H1 (cell line): ENCODE results near the gene CYB561D2. TPM values are rescaled to one million over a fixed set of nuclear protein-coding genes. Genes with fewer than 3 reads are reported as not detected.

Experiments used
- CTCF ChIA-PET: fragments of 300-600 bp; sonication (Branson Sonifier 250); formaldehyde crosslinking; loops from one replicate; lab custom pipeline; 2021; ENCODE audit not compliant: partially characterized antibody; lab: Charles Lee
- POLR2A ChIA-PET: fragments of 300-600 bp; sonication (Branson Sonifier 250); formaldehyde crosslinking; loops from one replicate; lab custom pipeline; 2021; ENCODE audit warnings: inconsistent platforms; ENCODE audit not compliant: partially characterized antibody; lab: Charles Lee
- DNase-seq, 2 experiments: peaks; one replicate each; pipeline versions ENCODE4 v3.0.0 to v3.0.0-alpha.2; 2010 to 2022; ENCODE audit warnings: low spot score in 2 of 2, low read depth in 1 of 2, mixed read lengths in 1 of 2
- FAIRE-seq: peaks from 2 replicates; lab custom pipeline; 2011; peaks lifted over from hg19 to GRCh38; lab: Jason Lieb, UNC
- H2AFZ ChIP-seq: 2 replicates; pipeline ENCODE4 v1.8.1; 2012; ENCODE audit warnings: low read length, inconsistent platforms
- H2AK5ac ChIP-seq: 2 replicates; pipeline ENCODE4 v1.6.1; 2013; ENCODE audit warnings: low read depth, low read length
- H2BK120ac ChIP-seq: replicated peaks from 2 replicates; pipeline ENCODE3; 2013; ENCODE audit warnings: low read depth, low read length, inconsistent platforms
- H2BK12ac ChIP-seq: 2 replicates; pipeline ENCODE4 v1.6.1; 2013; ENCODE audit warnings: low read depth, low read length
- H2BK15ac ChIP-seq: 2 replicates; pipeline ENCODE4 v1.6.1; 2013; ENCODE audit warnings: low read length
- H2BK20ac ChIP-seq: 2 replicates; pipeline ENCODE4 v1.6.1; 2013; ENCODE audit warnings: low read length
- H2BK5ac ChIP-seq: 2 replicates; pipeline ENCODE4 v1.6.1; 2013; ENCODE audit warnings: low read depth, low read length
- H3K14ac ChIP-seq: 2 replicates; pipeline ENCODE4 v1.6.1; 2013; ENCODE audit warnings: inconsistent platforms; ENCODE audit not compliant: insufficient read length
- H3K18ac ChIP-seq: 2 replicates; pipeline ENCODE4 v1.6.1; 2013; ENCODE audit warnings: low read length; ENCODE audit errors: extremely low read depth
- H3K23ac ChIP-seq: 2 replicates; pipeline ENCODE4 v1.6.1; 2013; ENCODE audit warnings: inconsistent platforms; ENCODE audit not compliant: insufficient read length
- H3K23me2 ChIP-seq: 2 replicates; pipeline ENCODE4 v1.6.1; 2013; ENCODE audit warnings: low read depth, low read length
- H3K27ac ChIP-seq: 2 replicates; pipeline ENCODE4 v1.6.1; 2011; ENCODE audit warnings: low read depth, low read length, inconsistent platforms
- H3K27me3 ChIP-seq, 4 experiments: replicated peaks in 1 of 4; 1 replicate in 1 of 4; 2 replicates in 3 of 4; pipeline versions ENCODE4 v1.6.1 to v1.8.1; 2011 to 2013; ENCODE audit warnings: low read length in 3 of 4, mild to moderate bottlenecking in 3 of 4, inconsistent platforms in 2 of 4, mixed read lengths in 2 of 4, moderate library complexity in 1 of 4; ENCODE audit not compliant: control insufficient read depth in 3 of 4, insufficient read depth in 3 of 4; ENCODE audit errors: extremely low read depth in 1 of 4
- H3K36me3 ChIP-seq, 4 experiments: 2 replicates each; pipeline versions ENCODE4 v1.6.1 to v1.8.1; 2011 to 2013; ENCODE audit warnings: mild to moderate bottlenecking in 4 of 4, low read length in 3 of 4, moderate library complexity in 2 of 4, control low read depth in 1 of 4, inconsistent platforms in 1 of 4; ENCODE audit not compliant: insufficient read depth in 4 of 4, control insufficient read depth in 2 of 4
- H3K4ac ChIP-seq: replicated peaks from 2 replicates; pipeline ENCODE3; 2013; ENCODE audit warnings: low read length, low read depth, mixed read lengths, inconsistent platforms; ENCODE audit not compliant: insufficient read length
- H3K4me1 ChIP-seq, 4 experiments: replicated peaks in 1 of 4; 1 replicate in 1 of 4; 2 replicates in 3 of 4; pipeline versions ENCODE4 v1.6.1 to v1.8.1; 2011 to 2013; ENCODE audit warnings: low read length in 3 of 4, inconsistent platforms in 2 of 4, mixed read lengths in 1 of 4; ENCODE audit not compliant: insufficient read depth in 4 of 4, control insufficient read depth in 3 of 4
- H3K4me2 ChIP-seq, 2 experiments: 2 replicates each; pipeline versions ENCODE4 v1.6.1 to v1.8.1; 2011 to 2013; ENCODE audit warnings: low read depth in 2 of 2, low read length in 2 of 2, control low read depth in 1 of 2, inconsistent platforms in 1 of 2, mild to moderate bottlenecking in 1 of 2; ENCODE audit not compliant: insufficient read depth in 1 of 2
- H3K4me3 ChIP-seq, 4 experiments: fragments of 200-600, 300-600 bp in 1 of 4; sonication (generic), shearing (Covaris generic), sonication (Bioruptor Twin) in 1 of 4; 2 replicates each; pipeline versions ENCODE4 v1.5.1 to v1.8.1; 2011 to 2016; ENCODE audit warnings: low read length in 4 of 4, low read depth in 3 of 4, control low read depth in 2 of 4, inconsistent platforms in 2 of 4, mild to moderate bottlenecking in 2 of 4, mixed read lengths in 1 of 4, moderate library complexity in 1 of 4; ENCODE audit not compliant: insufficient read depth in 2 of 4; ENCODE audit errors: extremely low read depth in 1 of 4
- H3K56ac ChIP-seq: replicated peaks from 2 replicates; pipeline ENCODE3; 2013; ENCODE audit warnings: low read depth, mild to moderate bottlenecking, mixed read lengths, low read length, inconsistent platforms; ENCODE audit not compliant: insufficient read length
- H3K79me1 ChIP-seq: 2 replicates; pipeline ENCODE4 v1.6.1; 2013; ENCODE audit warnings: low read depth, low read length, control low read depth
- H3K79me2 ChIP-seq, 2 experiments: 2 replicates each; pipeline versions ENCODE4 v1.6.1 to v1.8.1; 2012 to 2013; ENCODE audit warnings: low read length in 2 of 2, mild to moderate bottlenecking in 2 of 2, inconsistent platforms in 1 of 2; ENCODE audit not compliant: insufficient read depth in 2 of 2, control insufficient read depth in 1 of 2
- H3K9ac ChIP-seq, 4 experiments: replicated peaks in 1 of 4; 1 replicate in 1 of 4; 2 replicates in 3 of 4; pipeline versions ENCODE4 v1.6.1 to v1.8.1; 2011 to 2013; ENCODE audit warnings: low read depth in 3 of 4, low read length in 3 of 4, control low read depth in 2 of 4, mild to moderate bottlenecking in 2 of 4, moderate library complexity in 2 of 4, inconsistent platforms in 1 of 4; ENCODE audit errors: extremely low read depth in 1 of 4
- H3K9me3 ChIP-seq, 2 experiments: 2 replicates each; pipeline versions ENCODE4 v1.6.1 to v1.8.1; 2012 to 2013; ENCODE audit warnings: mild to moderate bottlenecking in 2 of 2, moderate library complexity in 2 of 2, control low read depth in 1 of 2, inconsistent platforms in 1 of 2, low read depth in 1 of 2, low read length in 1 of 2, mixed read lengths in 1 of 2; ENCODE audit not compliant: insufficient read depth in 2 of 2
- H4K20me1 ChIP-seq, 2 experiments: replicated peaks in 1 of 2; 2 replicates each; pipeline versions ENCODE3 to v1.8.1; 2011 to 2013; ENCODE audit warnings: inconsistent platforms in 2 of 2, low read length in 2 of 2, mild to moderate bottlenecking in 1 of 2; ENCODE audit not compliant: insufficient read depth in 2 of 2, control insufficient read depth in 1 of 2
- H4K5ac ChIP-seq: 2 replicates; pipeline ENCODE4 v1.6.1; 2013; ENCODE audit warnings: low read length, low read depth, mixed read lengths, inconsistent platforms; ENCODE audit not compliant: insufficient read length
- H4K8ac ChIP-seq: 2 replicates; pipeline ENCODE4 v1.8.0; 2013; ENCODE audit warnings: mild to moderate bottlenecking, moderate library complexity, low read length, inconsistent platforms; ENCODE audit not compliant: insufficient read depth; ENCODE audit errors: extremely low read depth
- H4K91ac ChIP-seq: replicated peaks from 2 replicates; pipeline ENCODE3; 2013; ENCODE audit warnings: low read length, mixed read lengths, inconsistent platforms; ENCODE audit not compliant: insufficient read length
- CBX5 ChIP-seq: fragments of 300-800, 300-1000 bp; sonication (generic); IDR thresholded peaks from 2 replicates; pipeline ENCODE4 v1.7.1; 2016; ENCODE audit warnings: antibody characterized with exemption, low read length, low read depth
- CHD1 ChIP-seq: IDR thresholded peaks from 2 replicates; pipeline ENCODE4 v1.6.1; 2012; ENCODE audit warnings: low read depth, low read length, improper control_type of control experiment
- CHD2 ChIP-seq: IDR thresholded peaks from 2 replicates; pipeline ENCODE4 v1.6.1; 2012; ENCODE audit warnings: low read length, improper control_type of control experiment
- EZH2 ChIP-seq: fragments of 200-600 bp; sonication (generic); IDR thresholded peaks from 2 replicates; pipeline ENCODE4 v1.7.1; 2012; ENCODE audit warnings: low read depth, mild to moderate bottlenecking, moderate library complexity, low read length, inconsistent platforms; ENCODE audit not compliant: severe bottlenecking
- FOSL1 ChIP-seq: IDR thresholded peaks from 2 replicates; pipeline ENCODE4 v1.6.1; 2011; ENCODE audit warnings: mild to moderate bottlenecking, low read depth, low read length, moderate library complexity; ENCODE audit not compliant: insufficient read depth
- JUN ChIP-seq: IDR thresholded peaks from 2 replicates; pipeline ENCODE4 v1.6.1; 2011; ENCODE audit warnings: low read depth, mild to moderate bottlenecking, improper control_type of control experiment, low read length
- KDM5A ChIP-seq: fragments of 200-600 bp; IDR thresholded peaks from 2 replicates; pipeline ENCODE4 v1.7.1; 2012; ENCODE audit warnings: mild to moderate bottlenecking, low read length, inconsistent platforms, mixed read lengths
- SIRT6 ChIP-seq: IDR thresholded peaks from one replicate; pipeline ENCODE4 v1.7.1; 2012; ENCODE audit warnings: low read length, inconsistent platforms
- SRF ChIP-seq: IDR thresholded peaks from 2 replicates; pipeline ENCODE4 v1.6.1; 2011; ENCODE audit warnings: mild to moderate bottlenecking, low read depth, low read length, moderate library complexity
- WGBS, 2 experiments: shearing (Covaris generic) in 1 of 2; methylation state at CpG; one replicate each; pipeline versions ENCODE4 v1.1.6 to v1.1.7; 2013 to 2015; ENCODE audit warnings: low lambda C conversion rate in 2 of 2, mixed read lengths in 2 of 2, inconsistent platforms in 1 of 2, low coverage in 1 of 2, missing lambda C conversion rate in 1 of 2; ENCODE audit not compliant: insufficient replicate concordance in 2 of 2, insufficient coverage in 1 of 2, insufficient read length in 1 of 2; ENCODE audit errors: extremely low coverage in 1 of 2, missing lambda C conversion rate in 1 of 2; 5-methylcytosine and 5-hydroxymethylcytosine counted together
- polyA plus RNA-seq, 7 experiments: library from polyadenylated mRNA; depleted of rRNA in 3 of 7; stranded (reverse) in 5 of 7; unstranded in 2 of 7; fragments of >200 nt in 5 of 7; fragments of 200-250 nt in 2 of 7; gene quantifications; 1 replicate in 5 of 7; 2 replicates in 1 of 7; 4 replicates in 1 of 7; pipeline versions ENCODE4 v1.2.1 to v1.2.3, GENCODE V29; 2011 to 2013; ENCODE audit warnings: missing spikeins in 2 of 7, mixed read lengths in 2 of 7
- total RNA-seq: library from RNA; stranded (reverse); fragmentation: NEBNext Ultra II Directional; extraction: Animal tissue kit (Norgen Biotek cat#: 25700); gene quantifications from 2 replicates; pipeline ENCODE4 v1.2.1, GENCODE V29; 2021
- TF ChIP-seq, protein P1 (sequence below): IDR thresholded peaks from 2 replicates; pipeline ENCODE4 v1.6.1; 2012; ENCODE audit warnings: inconsistent platforms
- TF ChIP-seq, protein P2 (sequence below), 3 experiments: IDR thresholded peaks; 1 replicate in 2 of 3; 2 replicates in 1 of 3; pipeline versions ENCODE4 v1.5.1 to v1.6.1; 2011; ENCODE audit warnings: low read length in 3 of 3, mild to moderate bottlenecking in 3 of 3, inconsistent platforms in 2 of 3, low read depth in 1 of 3, moderate library complexity in 1 of 3; ENCODE audit not compliant: insufficient read depth in 1 of 3; ENCODE audit errors: control extremely low read depth in 1 of 3

CYB561D2 gene
- total and polyA plus RNA-seq, 2 of the 8 experiments (the other 6 are each of a cell fraction or from before 2014, with no cell fraction given), result 9.8 to 34.0 TPM

DNA sequence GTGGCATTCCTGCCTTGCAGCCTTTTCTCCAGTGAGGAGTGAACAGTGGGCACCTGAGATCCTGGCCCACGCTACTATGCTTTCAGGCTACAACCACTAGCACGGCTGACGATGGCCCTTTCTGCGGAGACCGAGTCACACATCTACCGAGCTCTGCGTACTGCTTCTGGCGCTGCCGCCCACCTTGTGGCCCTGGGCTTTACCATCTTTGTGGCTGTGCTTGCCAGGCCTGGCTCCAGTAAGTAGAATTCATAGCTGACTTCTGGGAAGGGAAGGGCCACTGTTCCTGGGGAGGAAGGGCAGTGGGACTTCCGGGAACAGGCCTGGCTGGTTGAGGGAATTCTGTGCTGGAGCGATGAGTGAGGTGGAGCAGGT, 648 bp downstream of the CYB561D2 start:
- H3K4me2 ChIP-seq, result peak overlapping the region; percentile 64 to 90
- H2BK5ac ChIP-seq, result no peak overlapping the region
- H3K23ac ChIP-seq, result no peak overlapping the region
- H3K14ac ChIP-seq, result no peak overlapping the region
- no peak overlapping the region for H3K4ac ChIP-seq
- H3K23me2 ChIP-seq, result peaks cover 10% of the 10 kb centered on the region
- H3K9ac ChIP-seq, result no peak overlapping the region
- peaks cover 3% of the 10 kb centered on the region; the same call in 1 of the 2 replicates for H3K79me1 ChIP-seq
- peaks cover 0 to 4% (median 4%) of the 10 kb centered on the region in 4 experiments; a peak in 4 of 7 replicates for H3K27me3 ChIP-seq
- FAIRE-seq (no peak), DNase-seq (no peak)
- H3K4me1 ChIP-seq, result peaks cover 0 to 10% (median 7%) of the 10 kb centered on the region in 4 experiments; a peak in 5 of 7 replicates
- H3K79me2 ChIP-seq, result peaks cover 0 to under 1% of the 10 kb centered on the region in 2 experiments; a peak in 1 of 4 replicates
- H4K5ac ChIP-seq, result no peak overlapping the region
- H2AFZ ChIP-seq, result no peak overlapping the region
- peaks cover 4 to 7% (median 6%) of the 10 kb centered on the region in 4 experiments; a peak in 5 of 8 replicates for H3K36me3 ChIP-seq
- no peak overlapping the region for H3K27ac ChIP-seq
- ChIA-PET POLR2A (interaction anchor here (0.7 to 5.3 kb wide), 5 partner anchors 13 to 218 kb away, joined by 3 to 22 read pairs (median 5); partner anchors contain the start of gene HEMK1), CTCF (interaction anchor here (1.3 to 13.4 kb wide), 7 partner anchors 10 to 192 kb away, joined by 3 to 136 read pairs (median 30); partner anchors contain the start of gene TMEM115)
- H2AK5ac ChIP-seq, result no peak overlapping the region
- no peak overlapping the region for H2BK12ac ChIP-seq
- no peak overlapping the region for H4K91ac ChIP-seq
- no peak overlapping the region for H3K18ac ChIP-seq
- 0 out of 2 replicates have a peak overlapping the region, but pooled peaks have one; percentile 4 for H4K8ac ChIP-seq
- no peaks in the 10 kb centered on the region for H3K9me3 ChIP-seq
- no peak overlapping the region for H2BK15ac ChIP-seq
- H4K20me1 ChIP-seq, result peaks cover 5 to 7% of the 10 kb centered on the region in 2 experiments
- no peak overlapping the region for H2BK120ac ChIP-seq
- H3K4me3 ChIP-seq, result peak overlapping the region; percentile 79 to 87 (median 82)
- WGBS, 2 experiments, result 84% methylated on average over 11 of the region's 11 CpGs; no CpG with 5 or more reads in 1 of the 2 experiments
- H3K56ac ChIP-seq, result no peak overlapping the region
- H2BK20ac ChIP-seq, result no peak overlapping the region
- no peak for TF ChIP-seq JUN
- TF ChIP-seq, protein P1, sequence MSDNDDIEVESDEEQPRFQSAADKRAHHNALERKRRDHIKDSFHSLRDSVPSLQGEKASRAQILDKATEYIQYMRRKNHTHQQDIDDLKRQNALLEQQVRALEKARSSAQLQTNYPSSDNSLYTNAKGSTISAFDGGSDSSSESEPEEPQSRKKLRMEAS, result no peak
- TF ChIP-seq, protein P2, sequence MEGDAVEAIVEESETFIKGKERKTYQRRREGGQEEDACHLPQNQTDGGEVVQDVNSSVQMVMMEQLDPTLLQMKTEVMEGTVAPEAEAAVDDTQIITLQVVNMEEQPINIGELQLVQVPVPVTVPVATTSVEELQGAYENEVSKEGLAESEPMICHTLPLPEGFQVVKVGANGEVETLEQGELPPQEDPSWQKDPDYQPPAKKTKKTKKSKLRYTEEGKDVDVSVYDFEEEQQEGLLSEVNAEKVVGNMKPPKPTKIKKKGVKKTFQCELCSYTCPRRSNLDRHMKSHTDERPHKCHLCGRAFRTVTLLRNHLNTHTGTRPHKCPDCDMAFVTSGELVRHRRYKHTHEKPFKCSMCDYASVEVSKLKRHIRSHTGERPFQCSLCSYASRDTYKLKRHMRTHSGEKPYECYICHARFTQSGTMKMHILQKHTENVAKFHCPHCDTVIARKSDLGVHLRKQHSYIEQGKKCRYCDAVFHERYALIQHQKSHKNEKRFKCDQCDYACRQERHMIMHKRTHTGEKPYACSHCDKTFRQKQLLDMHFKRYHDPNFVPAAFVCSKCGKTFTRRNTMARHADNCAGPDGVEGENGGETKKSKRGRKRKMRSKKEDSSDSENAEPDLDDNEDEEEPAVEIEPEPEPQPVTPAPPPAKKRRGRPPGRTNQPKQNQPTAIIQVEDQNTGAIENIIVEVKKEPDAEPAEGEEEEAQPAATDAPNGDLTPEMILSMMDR (IDR thresholded peaks at IDR 0.05; ENCODE audit: control extremely low read depth in 1 of 3, insufficient read depth in 1 of 3, low read depth in 1 of 3, low read length in 3 of 3), result no peak
- TF ChIP-seq SIRT6, result no peak
- TF ChIP-seq CHD2, result no peak
- TF ChIP-seq CHD1, result no peak
- TF ChIP-seq EZH2, result no peak
- no peak for TF ChIP-seq KDM5A
- no peak for TF ChIP-seq FOSL1
- TF ChIP-seq SRF, result no peak
- no peak for TF ChIP-seq CBX5
